Heart right ventricle (tissue), 16 donors: ENCODE results near the gene CPED1. TPM values are rescaled to one million over a fixed set of nuclear protein-coding genes. Genes with fewer than 3 reads are reported as not detected.

Experiments used
- ATAC-seq, 8 donors: fragments of 200-7000 bp; cut with Tn5 transposase; one replicate each; pipeline ENCODE4 v1.9.1; 2020; ENCODE audit warnings: mild to moderate bottlenecking in 8 of 8, moderate library complexity in 8 of 8, moderate number of reproducible peaks in 1 of 8
- DNase-seq, 2 donors: peaks; one replicate each; pipeline ENCODE4 v3.0.0-alpha.2; 2020
- H3K27ac ChIP-seq, 10 donors: fragments of 200-600 bp; sonication (generic) in 2 of 10; one replicate each; pipeline versions ENCODE4 v1.5.0 to v1.8.0; 2020 to 2022; ENCODE audit warnings: mild to moderate bottlenecking in 3 of 10
- H3K27me3 ChIP-seq, 7 donors: fragments of 200-600 bp; one replicate each; pipeline ENCODE4 v1.8.0; 2021 to 2022; ENCODE audit warnings: mild to moderate bottlenecking in 2 of 7
- H3K36me3 ChIP-seq, 9 donors: fragments of 200-600 bp; sonication (generic) in 1 of 9; one replicate each; pipeline versions ENCODE4 v1.5.0 to v1.8.0; 2020 to 2022; ENCODE audit warnings: mild to moderate bottlenecking in 2 of 9
- H3K4me1 ChIP-seq, 9 donors: fragments of 200-600 bp; sonication (generic) in 1 of 9; one replicate each; pipeline versions ENCODE4 v1.5.0 to v1.8.0; 2020 to 2022; ENCODE audit warnings: mild to moderate bottlenecking in 4 of 9
- H3K4me3 ChIP-seq, 10 donors: fragments of 200-600 bp; sonication (generic) in 2 of 10; one replicate each; pipeline versions ENCODE4 v1.5.0 to v1.8.0; 2020 to 2022; ENCODE audit warnings: mild to moderate bottlenecking in 7 of 10, moderate library complexity in 2 of 10
- H3K9me3 ChIP-seq, 11 donors: fragments of 200-600 bp in 10 of 11; sonication (generic) in 2 of 11; one replicate each; pipeline versions ENCODE4 v1.5.0 to v1.8.0; 2013 to 2022; ENCODE audit warnings: mild to moderate bottlenecking in 2 of 11, control low read depth in 1 of 11, moderate library complexity in 1 of 11
- CTCF ChIP-seq, 9 donors: fragments of 200-600 bp; sonication (generic) in 2 of 9; IDR thresholded peaks; one replicate each; pipeline versions ENCODE4 v1.5.0 to v1.8.0; 2021 to 2022; ENCODE audit warnings: antibody characterized with exemption in 9 of 9, mild to moderate bottlenecking in 5 of 9, moderate library complexity in 1 of 9
- WGBS, 2 donors: extraction: QIAGEN DNeasy Blood & Tissue Kit; methylation state at CpG; one replicate each; pipeline ENCODE4 v1.1.7; 2013; ENCODE audit warnings: inconsistent platforms in 1 of 2; 5-methylcytosine and 5-hydroxymethylcytosine counted together
- intact Hi-C, 10 donors: fragments of 100-400 bp; cut with DNase I; formaldehyde crosslinking; loops; one replicate each; pipeline versions ENCODE4 v1.11.1 to v1.14.2; 2022
- polyA plus RNA-seq, 2 donors: library from polyadenylated mRNA; stranded (reverse); fragments of 200-250 nt; gene quantifications; one replicate each; pipeline ENCODE4 v1.2.3, GENCODE V29; 2013
- total RNA-seq, 10 donors: library from RNA; stranded (reverse); fragmentation: NEBNext Ultra II Directional in 3 of 10; extraction: Animal tissue kit (Norgen Biotek cat#: 25700) in 3 of 10; gene quantifications; one replicate each; pipeline versions ENCODE4 v1.2.1 to v1.2.4, GENCODE V29; 2021 to 2023
- donor health status: Arrhythmogenic right ventricular cardiomyopathy.
- donor health status: ischemic (EF 13 %, LVEDD 7.1; RV severe dilation, severe dysfunction).
- donor health status: healthy with polysubstance abuse.
- donor health status: DM: no; HTN: yes; CAD: no.
- donor health status: DM: no; HTN: no; CAD: no.
- donor health status: ischemic (EF 25% LVEDD 6.9; RV normal size, moderate dysfunction).
- donor health status: ischemic (EF 25% LVEDD 5.7; RV mildly dilated, moderate dysfunction).
- donor health status: healthy.
- donor health status: DM: yes; HTN: yes; CAD: no.
- donor health status: Ischemic cardiomyopathy.
- donor health status: ischemic (EF 35%, LVEDD 5.7; RV mildly dilated, moderate dysfunction).
- donor health status: nonischemic (EF 11% LVEDD 7.7; RV severe dilation, severe dysfunction).
- donor health status: DM: yes; HTN: yes; CAD: no.
- donor health status: PGD.
- donor health status: ischemic (EF 29% LVEDD 5.4; RV normal size, mild dysfunction).
- donor health status: nonischemic (EF 23%, LVEDD 6.1; RV moderate dilation, normal function).

Gene CPED1
- total and polyA plus RNA-seq, 12 donors = 3.9 to 56.5 (median 31.2) TPM

DNA sequence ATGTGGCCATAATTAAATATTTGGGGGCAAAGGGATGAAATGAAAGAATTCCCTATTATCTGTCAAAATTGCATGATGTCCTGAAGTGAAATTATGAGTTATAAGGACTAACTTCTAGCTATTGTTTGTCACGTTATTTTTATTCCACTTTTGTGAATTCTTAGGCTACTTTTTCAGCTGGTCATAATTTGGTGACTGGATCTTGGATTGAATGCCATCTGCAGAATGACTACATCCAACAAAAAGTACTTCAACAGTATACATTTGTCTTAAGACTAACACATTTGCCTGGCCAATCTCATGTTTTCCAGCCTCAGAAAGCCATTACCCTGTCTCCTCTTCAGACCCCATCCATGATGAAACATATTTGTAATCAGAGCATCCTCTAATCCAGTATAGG lies 292.1 kb downstream of the CPED1 start:
- Histone ChIP-seq H3K27ac (no peak overlapping the region), H3K9me3 (peaks cover 0 to 12% (median 4%) of the 10 kb centered on the region in 11 donors), H3K27me3 (no peaks in the 10 kb centered on the region), H3K4me1 (peaks cover 0 to 11% (median 0%) of the 10 kb centered on the region in 9 donors), H3K36me3 (peaks cover 0 to 53% (median 3%) of the 10 kb centered on the region in 9 donors), H3K4me3 (no peak overlapping the region)
- WGBS, 2 donors = 90 to 93% methylated on average over 1 of the region's 1 CpG
- intact Hi-C loops = no loop called here
- ATAC-seq (no peak), DNase-seq (no peak)
- no peak for TF ChIP-seq CTCF (IDR thresholded peaks at IDR 0.05)

DNA sequence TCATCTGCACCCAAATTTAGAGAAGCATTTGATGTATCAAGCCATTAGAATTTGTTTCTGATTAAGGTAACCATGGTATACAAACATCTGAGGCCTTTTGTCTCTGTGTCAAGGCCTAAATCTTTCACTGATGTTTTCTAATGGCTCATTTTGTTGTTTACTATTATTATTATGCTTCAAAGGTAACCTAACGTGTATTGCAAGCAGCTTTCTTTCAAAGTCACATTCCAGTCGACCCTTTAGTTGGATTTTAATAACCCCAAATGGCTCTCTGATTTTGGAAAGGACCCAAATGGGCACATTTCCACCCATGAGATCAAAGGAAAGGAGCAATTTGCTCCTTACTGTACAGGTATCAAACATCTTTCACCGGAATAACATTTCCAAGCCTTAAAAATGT lies 293.6 kb downstream of the CPED1 start:
- peaks cover 0 to 11% (median 0%) of the 10 kb centered on the region in 9 donors for H3K4me1 ChIP-seq
- intact Hi-C loops = no loop called here
- no peak for TF ChIP-seq CTCF (IDR thresholded peaks at IDR 0.05)
- no peak overlapping the region for H3K27ac ChIP-seq
- no peak for DNase-seq
- no peak for ATAC-seq
- peaks cover 0 to 60% (median 3%) of the 10 kb centered on the region in 9 donors for H3K36me3 ChIP-seq
- no peaks in the 10 kb centered on the region for H3K27me3 ChIP-seq
- peaks cover 0 to 12% (median 4%) of the 10 kb centered on the region in 11 donors for H3K9me3 ChIP-seq
- H3K4me3 ChIP-seq = no peak overlapping the region
- 78 to 82% methylated on average over 3 of the region's 3 CpGs for WGBS, 2 donors

- Histone ChIP-seq H3K4me3 (no peak overlapping the region), H3K9me3 (peaks cover 0 to 16% (median 4%) of the 10 kb centered on the region in 11 donors), H3K27ac (no peak overlapping the region), H3K4me1 (no peaks in the 10 kb centered on the region), H3K27me3 (no peaks in the 10 kb centered on the region), H3K36me3 (peaks cover 0 to 67% (median 3%) of the 10 kb centered on the region in 9 donors)
- ATAC-seq (no peak), DNase-seq (no peak)
- intact Hi-C loops = no loop called here
- 86 to 96% methylated on average over 1 of the region's 1 CpG for WGBS, 2 donors
- no peak for TF ChIP-seq CTCF (IDR thresholded peaks at IDR 0.05)
These were observed 296.7 kb downstream of the CPED1 start for GRCh38 chr7:121285066-121285667.

GRCh38 chr7:121286186-121286585 lies 297.7 kb downstream of the CPED1 start:
- H3K36me3 ChIP-seq = peaks cover 0 to 60% (median 3%) of the 10 kb centered on the region in 9 donors
- H3K4me3 ChIP-seq = no peak overlapping the region
- H3K9me3 ChIP-seq = peaks cover 0 to 23% (median 4%) of the 10 kb centered on the region in 11 donors
- DNase-seq = no peak
- no peak for ATAC-seq
- intact Hi-C loops = no loop called here
- H3K4me1 ChIP-seq = no peaks in the 10 kb centered on the region
- no peaks in the 10 kb centered on the region for H3K27me3 ChIP-seq
- H3K27ac ChIP-seq = no peak overlapping the region
- TF ChIP-seq CTCF (IDR thresholded peaks at IDR 0.05) = no peak
- 88 to 90% methylated on average over 2 of the region's 2 CpGs for WGBS, 2 donors
